Activated CD8-positive, alpha-beta memory T cell treated with anti-CD3 and anti-CD28 coated beads, Interleukin-2, amount 50 U/mL, for 24 hours (primary cell): ENCODE results near the gene GRIFIN.
"Not testable (repeated sequence)": the region's sequence is repeated elsewhere in the genome, so short reads cannot be mapped to it uniquely, and the experiment has no call there.

ENCODE experiments used
- DNase-seq: peaks from one replicate; pipeline ENCODE4 v3.0.0-alpha.2; 2020; ENCODE audit errors: extremely low read depth

Gene GRIFIN

DNA sequence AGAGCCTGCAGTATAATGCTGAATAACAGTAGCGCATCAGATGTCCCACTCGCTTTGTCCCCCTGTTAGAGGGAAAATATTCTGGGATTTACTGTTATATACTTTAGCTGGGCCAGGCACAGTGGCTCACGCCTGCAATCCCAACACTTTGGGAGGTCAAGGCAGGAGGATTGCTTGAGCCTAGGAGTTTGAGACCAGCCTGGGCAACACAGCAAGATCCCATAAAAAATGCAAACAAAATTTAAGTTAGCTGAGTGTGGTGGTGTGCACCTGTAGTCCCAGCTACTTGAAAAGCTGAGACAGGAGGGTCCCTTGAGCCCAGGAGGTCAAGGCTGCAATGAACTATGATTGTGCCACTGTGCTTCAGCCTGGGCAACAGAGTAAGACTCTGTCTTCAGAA lies 22.3 kb downstream of the GRIFIN start:
- DNase-seq, result not testable (repeated sequence)

DNA sequence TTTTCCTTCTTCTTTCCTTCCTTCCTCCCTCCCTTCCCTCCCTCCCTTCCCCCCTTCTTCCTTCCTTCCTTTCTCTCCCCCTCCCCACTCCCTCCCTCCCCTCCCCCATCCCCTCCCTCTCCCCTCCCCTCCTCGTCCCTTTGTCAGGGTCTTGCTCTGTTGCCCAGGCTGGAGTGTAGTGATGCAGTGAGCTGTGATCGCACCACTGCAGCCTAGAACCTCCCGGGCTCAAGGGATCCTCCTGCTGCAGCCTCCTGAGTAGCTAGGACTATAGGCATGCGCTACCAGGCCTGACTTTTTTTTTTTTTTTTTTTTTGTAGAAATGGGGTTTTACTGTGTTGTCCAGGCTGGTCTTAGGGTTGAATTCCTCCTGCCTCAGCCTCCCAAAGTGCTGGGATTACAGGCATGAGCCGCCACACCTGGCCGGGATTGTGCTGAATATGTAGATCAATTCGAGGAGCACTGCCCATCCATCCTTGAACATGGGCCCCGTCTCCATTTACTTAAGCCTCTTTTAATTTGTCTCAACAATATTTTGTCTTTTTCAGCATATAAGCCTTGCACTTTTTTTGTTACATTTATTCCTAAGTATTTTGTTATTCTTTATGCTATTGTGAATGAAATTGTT lies 23.4 kb downstream of the GRIFIN start:
- no peak for DNase-seq

DNA sequence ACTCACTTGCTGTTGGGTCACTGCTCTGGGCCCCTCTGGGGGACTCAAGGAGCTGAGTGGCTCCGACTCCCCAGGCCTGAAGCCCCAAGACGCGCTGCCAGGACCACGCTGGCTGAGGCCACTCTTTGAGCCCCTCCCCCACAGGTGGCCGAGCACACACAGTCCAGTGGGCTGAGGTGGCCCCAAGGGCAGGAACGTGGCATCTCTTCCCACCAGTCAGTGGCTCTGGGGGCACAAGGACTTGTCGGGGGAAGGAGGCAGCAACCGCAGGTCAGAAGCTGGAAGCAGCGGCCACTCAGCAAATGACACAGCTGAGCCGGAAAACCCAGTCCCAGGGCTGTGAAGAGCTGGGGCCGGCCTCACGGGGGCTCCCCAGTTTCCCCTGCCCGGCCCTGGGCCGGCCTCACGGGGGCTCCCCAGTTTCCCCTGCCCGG lies 24.1 kb downstream of the GRIFIN start:
- DNase-seq, result no peak

DNA sequence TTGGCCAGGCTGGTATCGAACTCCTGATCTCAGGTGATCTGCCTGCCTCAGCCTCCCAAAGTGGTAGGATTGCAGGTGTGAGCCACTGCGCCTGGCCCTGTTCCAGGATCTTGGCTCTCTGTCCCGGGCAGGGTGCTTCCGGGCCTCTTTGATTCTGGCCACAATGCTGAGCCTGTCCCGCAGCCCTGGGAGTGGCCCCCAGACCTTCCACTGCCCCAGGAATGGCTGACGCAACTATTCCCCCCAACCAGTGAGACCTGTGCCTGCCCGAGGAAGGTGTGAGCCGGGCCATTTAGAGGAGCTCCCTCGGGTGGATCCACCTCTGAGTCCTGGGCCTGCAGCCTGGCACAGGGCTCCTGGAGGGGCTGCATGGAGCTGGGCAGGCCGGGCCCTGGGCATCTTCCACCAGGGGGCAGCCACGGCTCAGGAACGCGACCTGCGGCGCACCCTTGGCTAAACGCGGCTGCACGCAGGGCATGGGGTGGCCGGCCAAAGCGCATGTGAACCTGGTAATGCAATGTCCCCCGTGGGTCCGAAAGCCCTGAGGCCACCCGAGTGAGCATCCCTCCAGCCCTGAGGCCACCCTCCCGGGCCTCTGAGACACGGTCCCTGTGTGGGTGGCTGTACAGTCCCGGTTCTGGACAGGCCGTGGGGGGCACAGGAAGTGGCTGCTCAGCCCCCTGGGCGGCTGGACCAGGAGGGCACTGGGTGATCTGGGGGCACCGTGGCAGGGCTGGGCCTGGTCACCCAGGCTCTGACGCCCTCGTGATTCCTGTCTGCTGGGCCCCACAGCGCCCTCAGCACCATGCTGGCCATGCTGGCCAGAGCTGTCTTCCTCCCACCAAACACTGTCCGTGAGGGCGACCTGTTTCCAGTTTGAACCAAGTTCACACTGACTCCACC lies 24.8 kb downstream of the GRIFIN start:
- peak; percentile 47 for DNase-seq

DNA sequence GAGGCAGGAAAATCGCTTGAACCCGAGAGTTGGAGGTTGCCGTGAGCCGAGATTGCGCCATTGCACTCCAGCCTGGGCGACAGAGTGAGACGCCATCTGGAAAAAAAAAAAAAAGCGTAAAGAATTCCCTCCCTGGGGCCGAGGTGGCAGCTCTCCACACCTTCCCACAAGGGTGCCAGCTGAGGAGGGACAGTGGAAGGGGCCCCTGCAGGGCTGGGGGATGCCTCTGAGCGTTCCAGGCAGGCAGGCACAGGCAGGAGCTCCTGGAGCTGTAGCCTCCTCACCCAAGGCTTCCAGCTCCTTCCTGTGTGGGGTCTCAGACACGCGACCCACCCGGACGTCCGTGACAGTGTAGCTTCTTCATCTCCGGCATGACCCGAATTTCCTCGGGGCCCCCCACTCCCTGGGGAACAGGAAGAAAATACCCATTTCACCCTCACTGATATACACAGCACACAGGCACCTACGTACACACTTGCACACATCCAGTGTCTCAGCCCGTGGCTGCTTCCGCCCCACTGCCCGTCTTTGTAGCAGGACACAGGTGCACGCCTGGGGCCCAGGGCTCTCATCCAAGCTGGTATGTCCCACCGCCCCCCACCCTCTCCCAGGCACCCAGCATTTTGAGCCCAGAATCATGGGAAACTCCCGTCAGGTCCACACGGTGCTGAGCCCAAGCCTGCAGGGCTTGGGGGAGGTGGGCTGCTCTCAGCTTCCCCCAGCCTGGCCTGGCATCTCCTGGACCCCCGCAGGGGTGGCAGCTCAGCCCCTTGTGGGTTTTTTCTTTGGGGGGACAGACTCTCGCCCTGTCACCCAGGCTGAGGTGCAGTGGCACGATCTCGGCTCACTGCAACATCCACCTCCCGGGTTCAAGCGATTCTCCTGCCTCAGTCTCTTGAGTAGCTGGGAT lies 25.7 kb downstream of the GRIFIN start:
- no peak for DNase-seq

DNA sequence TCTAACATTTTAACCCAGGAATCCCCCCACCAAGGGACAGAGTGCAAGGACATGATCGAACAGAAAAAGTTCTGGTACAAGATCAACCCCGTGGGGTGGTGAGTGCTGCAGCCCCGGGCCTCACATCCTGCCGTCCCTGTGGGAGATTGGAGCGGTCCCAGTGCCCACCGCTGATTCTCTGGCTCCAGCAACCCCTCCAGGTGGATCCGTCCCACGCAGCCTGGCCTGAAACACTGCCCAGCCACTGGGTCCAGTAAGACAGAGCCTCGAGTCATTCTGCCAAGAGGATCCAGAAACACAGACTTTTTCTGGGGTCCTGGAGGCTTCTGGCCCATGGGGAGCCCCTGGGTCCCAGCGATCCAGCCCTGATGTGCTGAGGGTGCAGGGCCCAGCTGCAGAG lies 29.5 kb downstream of the GRIFIN start:
- DNase-seq, result no peak

DNA sequence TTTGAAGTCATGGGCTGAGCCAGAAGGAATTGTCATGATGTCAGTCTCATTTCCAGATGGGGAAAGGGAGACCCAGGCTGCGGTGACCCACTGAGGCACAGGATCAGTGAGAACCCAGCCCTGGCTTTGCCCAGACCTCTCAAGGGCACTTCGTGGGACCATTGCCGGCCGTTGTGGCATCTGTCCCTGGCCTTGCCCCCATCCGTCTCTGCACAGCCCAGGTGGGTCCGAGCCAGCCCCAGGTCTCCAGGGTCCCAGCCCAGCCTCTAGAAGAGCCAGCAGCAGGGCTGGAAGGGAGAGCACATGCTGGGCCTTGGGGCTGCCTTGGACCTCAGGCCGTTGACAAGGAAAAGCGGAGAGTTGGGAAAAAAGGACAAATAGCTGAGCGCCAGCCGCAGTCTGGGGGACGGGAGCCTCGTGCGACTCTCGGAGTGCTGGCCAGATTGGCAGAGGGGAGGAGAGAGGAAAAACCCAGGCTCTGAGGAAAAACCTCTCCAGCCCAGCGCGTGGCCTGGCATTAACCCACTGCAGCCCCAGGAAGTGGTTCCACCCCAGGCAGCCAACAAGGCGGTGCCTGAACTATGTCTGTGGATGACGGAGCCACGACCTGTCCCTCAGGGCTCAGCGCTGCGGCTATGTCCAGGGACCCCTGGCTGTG lies 30.2 kb downstream of the GRIFIN start:
- no peak for DNase-seq

DNA sequence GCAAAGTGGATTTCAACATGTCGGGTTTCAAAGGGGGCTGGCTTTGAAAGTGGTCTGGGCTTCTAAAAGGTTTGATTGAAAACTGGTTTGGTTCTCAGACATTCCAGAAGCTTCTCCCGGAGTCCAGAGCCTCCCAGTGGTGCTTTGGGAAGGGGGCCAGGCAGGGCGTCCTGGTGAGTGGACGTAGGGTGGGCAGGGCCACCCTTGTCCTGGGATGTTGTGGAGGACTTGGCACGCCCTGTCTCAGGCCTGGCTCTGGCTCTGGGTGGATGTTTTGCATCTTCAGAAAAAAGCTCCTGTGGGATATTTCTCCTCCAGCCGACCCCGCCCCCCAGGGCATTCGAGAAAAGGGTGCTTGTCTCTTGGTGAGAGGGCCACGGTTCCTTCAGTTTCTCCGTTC lies 31.2 kb downstream of the GRIFIN start:
- DNase-seq, result no peak

DNA sequence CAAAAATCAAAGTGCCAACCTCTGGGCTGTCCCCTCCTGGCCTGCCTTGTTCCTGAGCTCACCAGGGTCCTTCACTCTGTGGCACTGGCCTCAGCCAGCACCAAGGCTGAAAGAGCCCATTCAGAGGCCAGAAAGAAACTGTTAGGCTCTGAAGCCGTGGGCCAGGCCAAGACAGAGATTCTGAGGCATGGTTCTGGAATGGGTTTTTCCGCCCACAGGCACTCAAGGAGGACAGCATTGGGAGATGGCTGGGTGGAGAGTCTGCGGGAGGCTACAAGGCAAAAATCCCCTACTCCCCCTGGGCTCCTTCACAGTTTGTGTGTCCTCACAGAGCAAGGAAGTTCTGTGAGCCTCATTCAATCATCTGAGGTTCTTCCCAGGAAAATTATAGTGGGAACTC lies 31.7 kb downstream of the GRIFIN start:
- no peak for DNase-seq

DNA sequence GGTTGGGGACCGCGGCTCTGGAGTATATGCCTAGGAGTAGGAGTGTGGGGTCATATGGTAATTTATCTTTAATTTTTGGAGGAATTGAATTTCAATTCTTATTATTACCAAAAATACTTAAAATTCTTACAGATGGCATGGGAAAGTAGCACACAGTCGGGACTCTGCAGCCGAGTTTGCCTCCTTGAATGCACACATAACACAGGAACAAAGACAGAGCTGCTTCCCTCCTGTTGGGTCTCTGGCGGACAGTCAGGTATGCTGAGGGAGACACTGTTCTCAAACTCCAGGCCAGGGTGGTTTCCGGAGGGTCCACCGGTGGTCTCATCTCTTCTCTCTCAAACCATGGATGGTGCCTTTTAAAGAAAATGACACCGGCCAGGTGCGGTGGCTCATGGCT lies 32.7 kb downstream of the GRIFIN start:
- DNase-seq, result no peak

DNA sequence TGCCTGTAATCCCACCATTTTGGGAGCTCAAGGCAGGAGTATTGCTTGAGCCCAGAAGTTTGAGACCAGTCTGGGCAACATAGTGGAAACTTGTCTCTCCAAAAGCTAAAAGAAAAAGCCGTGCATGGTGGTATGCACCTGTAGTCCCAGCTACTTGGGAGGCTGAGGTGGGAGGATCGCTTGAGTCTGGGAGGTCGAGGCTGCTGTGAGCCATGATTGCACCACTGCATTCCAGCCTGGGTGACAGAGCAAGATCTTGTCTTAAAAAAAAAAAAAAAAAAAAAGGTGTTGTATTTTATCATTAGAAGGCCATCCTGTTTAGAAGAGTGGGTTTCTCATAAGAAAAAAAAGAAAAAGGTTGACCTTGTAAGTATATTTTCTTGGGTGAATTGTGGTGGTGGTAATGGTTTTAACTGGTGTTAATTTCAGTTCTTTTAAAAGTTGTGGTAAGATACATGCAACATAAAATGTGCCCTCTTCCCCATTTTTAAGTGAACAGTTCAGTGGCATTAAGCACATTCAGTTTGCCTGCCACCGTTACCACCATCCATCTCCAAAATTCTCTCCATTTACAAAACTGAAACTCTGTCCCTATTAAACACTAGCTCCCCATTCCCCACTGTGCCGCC lies 34.7 kb downstream of the GRIFIN start:
- no peak for DNase-seq

DNA sequence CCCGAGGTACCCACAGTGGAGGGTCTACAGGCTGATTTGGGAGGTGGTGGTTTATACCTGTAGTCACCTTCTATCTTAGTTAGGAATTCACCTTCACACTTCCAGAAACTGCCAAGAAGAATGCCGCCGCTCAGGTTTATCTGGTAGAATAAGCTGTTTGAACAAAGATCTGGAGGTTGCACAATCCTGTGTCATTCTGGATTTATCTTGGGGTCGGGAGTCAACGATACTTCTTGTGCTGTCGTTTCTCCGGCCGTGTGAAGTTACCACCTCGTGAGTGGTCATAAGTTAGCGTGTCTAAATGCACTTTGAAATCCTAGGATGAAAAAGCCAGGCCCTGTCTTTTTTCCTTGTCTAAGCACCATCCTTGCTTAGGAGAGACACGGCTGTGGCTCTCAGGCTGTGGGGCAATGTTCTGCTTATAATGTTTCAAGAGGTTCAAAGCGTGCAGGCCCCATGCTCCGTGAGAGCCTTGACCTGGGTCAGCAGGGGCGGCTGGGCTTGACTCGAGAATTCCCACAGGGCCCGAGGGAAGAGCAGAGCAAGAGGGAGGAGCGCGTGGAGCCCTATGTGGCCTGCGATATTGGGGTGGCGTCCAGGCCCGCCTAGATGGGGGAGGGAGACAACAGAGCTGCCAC lies 35.5 kb downstream of the GRIFIN start:
- DNase-seq, result no peak

DNA sequence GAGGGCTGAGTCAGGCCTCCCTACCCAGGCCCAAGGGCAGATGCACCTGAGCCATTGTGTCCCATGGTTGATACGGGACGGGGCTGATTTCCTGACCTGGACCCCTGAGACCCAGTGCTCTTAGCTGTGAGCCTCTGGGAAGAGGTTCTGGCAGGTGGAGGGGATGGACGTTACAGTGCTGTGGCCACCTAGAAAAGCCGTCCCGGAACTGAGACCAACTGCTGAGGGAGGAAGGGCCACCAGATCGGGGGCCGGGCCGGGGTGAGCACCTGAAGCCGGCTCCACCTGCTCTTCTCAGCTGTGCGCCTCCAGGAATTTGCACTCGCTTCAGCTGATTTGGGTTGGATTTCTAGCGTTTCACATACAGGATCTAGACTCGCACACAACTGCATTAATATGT lies 37.4 kb downstream of the GRIFIN start:
- DNase-seq, result no peak

DNA sequence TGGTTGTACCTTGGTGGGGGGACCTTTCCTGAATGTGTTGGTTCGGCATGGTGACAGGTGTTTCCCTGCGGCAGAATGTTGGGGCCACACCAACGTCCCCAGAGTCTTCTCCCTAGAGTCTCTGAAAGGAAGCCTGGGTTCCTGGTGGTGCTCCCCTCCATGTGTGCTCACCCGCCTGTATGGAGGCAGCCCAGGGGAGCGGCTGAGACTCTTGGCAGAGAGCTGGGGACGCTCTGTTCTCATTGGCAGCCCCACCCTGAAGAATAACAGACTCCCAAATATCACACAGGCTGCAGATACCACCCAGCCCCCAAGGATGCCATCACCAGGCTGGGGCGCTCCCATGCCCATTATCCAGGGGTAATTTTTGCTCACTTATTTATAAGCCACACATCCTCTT lies 38.0 kb downstream of the GRIFIN start:
- DNase-seq, result no peak

DNA sequence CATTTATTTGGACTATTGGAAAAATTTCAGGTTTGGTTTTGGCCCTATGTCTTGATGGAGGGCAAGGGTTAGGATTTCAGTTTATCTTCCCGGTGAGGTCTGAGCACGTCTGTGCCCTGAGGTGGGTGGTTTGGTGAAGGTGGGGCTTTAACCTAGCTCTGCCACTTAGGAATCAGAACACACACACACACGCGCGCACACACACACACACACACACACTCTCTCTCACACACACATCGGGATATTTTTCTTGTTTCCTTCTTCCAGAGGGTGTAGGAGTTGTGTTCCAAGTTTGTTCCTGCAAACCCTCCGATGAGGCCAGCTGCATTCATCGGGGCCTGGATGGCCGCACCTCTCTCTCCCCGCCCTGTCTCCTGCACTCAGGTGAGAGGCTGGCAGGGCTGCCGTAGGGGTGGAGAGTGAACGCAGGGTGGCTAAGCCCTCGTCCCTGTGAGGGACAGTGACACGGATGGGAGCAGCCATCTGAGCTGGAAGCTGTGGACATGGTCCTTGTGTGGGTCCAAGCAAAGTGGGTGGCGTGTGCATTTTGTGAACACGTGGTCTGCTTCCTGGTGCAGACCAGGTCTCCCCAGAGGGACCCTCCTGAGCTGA lies 38.6 kb downstream of the GRIFIN start:
- no peak for DNase-seq

DNA sequence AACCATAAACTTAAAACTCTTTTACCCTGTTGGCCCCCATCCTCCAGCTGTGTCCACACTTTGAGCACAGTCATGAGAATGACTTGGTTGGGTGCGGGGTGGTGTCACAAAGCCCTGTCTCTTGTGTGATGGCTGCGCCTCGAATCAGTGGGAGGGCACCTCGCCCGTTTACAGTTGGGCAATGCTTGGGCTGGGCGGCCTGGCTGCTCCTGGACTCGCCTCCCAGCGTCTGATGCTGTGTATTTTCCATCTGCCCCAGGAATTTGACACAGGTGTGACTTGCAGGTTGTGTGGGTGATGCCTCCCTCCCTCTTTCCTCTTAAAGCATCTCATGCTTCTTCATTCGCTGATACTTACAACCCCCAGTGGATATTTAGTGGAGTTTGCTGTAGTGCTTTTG lies 39.1 kb downstream of the GRIFIN start:
- DNase-seq, result no peak

DNA sequence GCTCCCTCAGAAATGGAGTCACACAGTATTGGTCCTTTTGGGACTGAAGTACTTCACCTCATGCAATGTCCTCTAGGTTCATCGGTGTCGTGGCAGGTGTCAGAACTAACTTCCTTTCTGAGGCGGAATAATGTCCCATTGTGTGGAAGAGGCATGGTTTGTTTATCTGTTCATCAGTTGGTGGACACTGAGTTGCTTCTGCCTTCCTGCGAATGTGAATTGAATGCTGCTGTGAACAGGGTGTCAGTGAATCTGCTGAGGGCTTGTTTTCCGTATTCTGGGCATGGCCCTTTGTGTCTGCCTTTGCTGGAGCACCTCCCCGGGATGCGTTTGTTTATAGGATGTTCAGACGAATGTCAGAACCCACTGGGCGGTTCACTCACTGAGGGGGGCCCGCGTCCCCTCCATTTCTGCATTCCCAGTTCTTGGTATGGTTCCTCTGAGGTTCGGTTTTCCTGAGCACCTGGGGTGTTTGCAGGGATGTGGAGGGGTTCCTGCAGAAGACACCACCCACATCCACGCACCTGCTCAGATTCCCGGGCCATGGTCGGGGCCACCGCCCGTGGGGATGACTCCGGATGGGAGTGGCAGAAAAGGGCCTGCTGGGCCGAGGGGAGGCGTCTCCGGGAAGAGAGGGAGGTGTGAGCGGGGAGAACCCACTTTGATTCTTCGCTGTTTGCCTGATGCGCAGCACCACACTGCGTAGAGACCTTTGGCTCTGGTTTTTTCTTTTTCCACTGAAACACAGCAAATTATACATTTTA lies 39.7 kb downstream of the GRIFIN start:
- DNase-seq, result no peak

DNA sequence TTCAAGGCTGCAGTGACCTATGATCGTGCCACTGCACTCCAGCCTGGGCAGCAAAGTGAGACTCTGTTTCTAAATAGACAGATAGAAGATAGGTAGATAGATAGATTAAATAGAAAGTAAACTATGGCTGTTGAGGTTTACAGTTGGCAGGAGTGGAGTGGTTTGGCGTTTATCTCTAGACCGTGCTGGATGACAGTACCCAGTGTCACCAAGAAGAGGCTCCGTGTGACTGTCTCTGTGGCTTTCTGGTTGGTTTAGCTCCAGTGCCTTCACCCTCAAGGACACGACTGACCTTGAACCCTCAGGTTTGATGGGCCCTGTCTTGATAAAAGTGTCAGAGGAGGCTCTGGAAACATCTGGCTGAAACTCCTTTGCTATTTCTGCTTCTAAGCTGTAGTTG lies 41.1 kb downstream of the GRIFIN start:
- DNase-seq, result no peak

DNA sequence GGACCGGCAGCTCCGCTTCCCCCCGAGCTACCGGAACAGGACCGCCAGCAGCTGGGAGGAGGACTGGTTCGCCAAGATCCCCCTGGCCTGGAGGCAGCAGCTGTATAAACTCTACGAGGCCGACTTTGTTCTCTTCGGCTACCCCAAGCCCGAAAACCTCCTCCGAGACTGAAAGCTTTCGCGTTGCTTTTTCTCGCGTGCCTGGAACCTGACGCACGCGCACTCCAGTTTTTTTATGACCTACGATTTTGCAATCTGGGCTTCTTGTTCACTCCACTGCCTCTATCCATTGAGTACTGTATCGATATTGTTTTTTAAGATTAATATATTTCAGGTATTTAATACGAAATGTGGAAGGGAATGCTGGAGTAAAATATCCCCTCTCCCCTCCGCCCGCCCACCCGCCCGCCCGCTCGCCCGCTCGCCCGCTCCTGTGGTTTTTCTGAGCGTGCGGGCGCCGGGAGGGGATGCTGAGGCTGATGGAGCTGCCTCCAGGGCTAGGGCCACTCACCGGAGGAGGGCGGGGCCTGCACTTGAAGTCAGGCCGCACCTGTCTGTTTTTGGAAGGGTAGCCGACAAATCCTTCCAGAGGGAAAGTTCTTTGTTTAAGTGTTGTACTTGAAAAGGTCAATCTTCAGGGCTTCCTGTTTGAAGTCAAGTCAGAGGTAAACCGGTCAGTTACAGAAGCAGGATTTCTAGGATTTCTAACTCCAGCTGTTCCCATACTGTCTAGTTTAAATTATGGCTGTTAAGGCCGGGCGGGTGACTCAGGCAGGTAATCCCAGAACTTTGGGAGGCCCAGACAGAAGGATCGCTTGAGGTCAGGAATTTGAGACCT lies 42.3 kb downstream of the GRIFIN start:
- DNase-seq, result no peak
